ENCODE measurements around the gene DHX15. TPM values are rescaled to one million over a fixed set of nuclear protein-coding genes. Genes with fewer than 3 reads are reported as not detected.

DHX15 gene
- polyA plus RNA-seq (2012; ENCODE audit: insufficient read depth, insufficient read length, low read depth) = 119 TPM

GRCh38 chr4:24584211-24584850 lies at the start of gene DHX15:
TSS of gene DHX15 (minus strand) at chr4:24584554. CDS start at chr4:24584393, 161 bp downstream.
- TF ChIP-seq CTCF (IDR thresholded peaks at IDR 0.05; ENCODE audit: low read depth, low read length) = no peak
- Histone ChIP-seq H3K9me3 (no peaks in the 10 kb centered on the region), H3K36me3 (peaks cover 31% of the 10 kb centered on the region), H3K4me3 (ENCODE audit: low read depth, low read length) (peak within 1 kb of the TSS; percentile 97), H3K4me1 (no peaks in the 10 kb centered on the region), H3K27me3 (no peaks in the 10 kb centered on the region)
- DNase-seq = peak; percentile 96

- Histone ChIP-seq H3K9me3 (no peaks in the 10 kb centered on the region), H3K4me1 (no peaks in the 10 kb centered on the region), H3K4me3 (ENCODE audit: low read depth, low read length) (no peak overlapping the region), H3K36me3 (no peaks in the 10 kb centered on the region), H3K27me3 (peaks cover 3% of the 10 kb centered on the region; the same call in 1 of the 2 replicates)
- no peak for TF ChIP-seq CTCF (IDR thresholded peaks at IDR 0.05; ENCODE audit: low read depth, low read length)
- no peak for DNase-seq
Observed at GRCh38 chr4:24632011-24632410, 47.7 kb upstream of the DHX15 start.

GRCh38 chr4:24630937-24631336 lies 46.6 kb upstream of the DHX15 start:
- no peak for TF ChIP-seq CTCF (IDR thresholded peaks at IDR 0.05; ENCODE audit: low read depth, low read length)
- H3K4me1 ChIP-seq = no peaks in the 10 kb centered on the region
- DNase-seq = no peak
- H3K4me3 ChIP-seq (ENCODE audit: low read depth, low read length) = no peak overlapping the region
- no peaks in the 10 kb centered on the region for H3K36me3 ChIP-seq
- H3K9me3 ChIP-seq = no peaks in the 10 kb centered on the region
- peaks cover 3% of the 10 kb centered on the region; the same call in 1 of the 2 replicates for H3K27me3 ChIP-seq

- Histone ChIP-seq H3K4me3 (ENCODE audit: low read depth, low read length) (no peak overlapping the region), H3K4me1 (no peaks in the 10 kb centered on the region), H3K36me3 (no peaks in the 10 kb centered on the region), H3K9me3 (no peaks in the 10 kb centered on the region), H3K27me3 (no peaks in the 10 kb centered on the region)
- DNase-seq = no peak
- TF ChIP-seq CTCF (IDR thresholded peaks at IDR 0.05; ENCODE audit: low read depth, low read length) = no peak
Observed at GRCh38 chr4:24625091-24625490, 40.7 kb upstream of the DHX15 start.

GRCh38 chr4:24624381-24624780 lies 40.0 kb upstream of the DHX15 start:
- DNase-seq = no peak
- Histone ChIP-seq H3K4me1 (no peaks in the 10 kb centered on the region), H3K27me3 (peaks cover 3% of the 10 kb centered on the region; the same call in 1 of the 2 replicates), H3K36me3 (no peaks in the 10 kb centered on the region), H3K4me3 (ENCODE audit: low read depth, low read length) (no peak overlapping the region), H3K9me3 (no peaks in the 10 kb centered on the region)
- no peak for TF ChIP-seq CTCF (IDR thresholded peaks at IDR 0.05; ENCODE audit: low read depth, low read length)

GRCh38 chr4:24622146-24622834 lies 37.9 kb upstream of the DHX15 start:
- no peaks in the 10 kb centered on the region for H3K4me1 ChIP-seq
- no peak overlapping the region for H3K4me3 ChIP-seq (ENCODE audit: low read depth, low read length)
- no peak for TF ChIP-seq CTCF (IDR thresholded peaks at IDR 0.05; ENCODE audit: low read depth, low read length)
- no peak for DNase-seq
- peaks cover 9% of the 10 kb centered on the region; the same call in 1 of the 2 replicates for H3K27me3 ChIP-seq
- H3K9me3 ChIP-seq = no peaks in the 10 kb centered on the region; the same call in 1 of the 2 replicates
- H3K36me3 ChIP-seq = no peaks in the 10 kb centered on the region
